ENCODE measurements around the gene HTR1A.

- TF ChIP-seq POLR2A (IDR thresholded peaks at IDR 0.05) (no peak), POLR2AphosphoS5 (IDR thresholded peaks at IDR 0.05) (no peak)
- TF ChIP-seq, protein P1, sequence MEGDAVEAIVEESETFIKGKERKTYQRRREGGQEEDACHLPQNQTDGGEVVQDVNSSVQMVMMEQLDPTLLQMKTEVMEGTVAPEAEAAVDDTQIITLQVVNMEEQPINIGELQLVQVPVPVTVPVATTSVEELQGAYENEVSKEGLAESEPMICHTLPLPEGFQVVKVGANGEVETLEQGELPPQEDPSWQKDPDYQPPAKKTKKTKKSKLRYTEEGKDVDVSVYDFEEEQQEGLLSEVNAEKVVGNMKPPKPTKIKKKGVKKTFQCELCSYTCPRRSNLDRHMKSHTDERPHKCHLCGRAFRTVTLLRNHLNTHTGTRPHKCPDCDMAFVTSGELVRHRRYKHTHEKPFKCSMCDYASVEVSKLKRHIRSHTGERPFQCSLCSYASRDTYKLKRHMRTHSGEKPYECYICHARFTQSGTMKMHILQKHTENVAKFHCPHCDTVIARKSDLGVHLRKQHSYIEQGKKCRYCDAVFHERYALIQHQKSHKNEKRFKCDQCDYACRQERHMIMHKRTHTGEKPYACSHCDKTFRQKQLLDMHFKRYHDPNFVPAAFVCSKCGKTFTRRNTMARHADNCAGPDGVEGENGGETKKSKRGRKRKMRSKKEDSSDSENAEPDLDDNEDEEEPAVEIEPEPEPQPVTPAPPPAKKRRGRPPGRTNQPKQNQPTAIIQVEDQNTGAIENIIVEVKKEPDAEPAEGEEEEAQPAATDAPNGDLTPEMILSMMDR (IDR thresholded peaks at IDR 0.05 in 8 of 11, conservative IDR thresholded peaks at IDR 0.05 in 3 of 11): no peak
Measured at GRCh38 chr5:64000096-64000495, 37.9 kb upstream of the HTR1A start.

Measured in spleen (tissue), 7 donors.